Measurements from ENCODE around the gene SPINT2. TPM values are rescaled to one million over a fixed set of nuclear protein-coding genes. Genes with fewer than 3 reads are reported as not detected.

The SPINT2 gene
- total and polyA plus RNA-seq, 4 donors: 7.0 to 43.0 (median 10.7) TPM

DNA sequence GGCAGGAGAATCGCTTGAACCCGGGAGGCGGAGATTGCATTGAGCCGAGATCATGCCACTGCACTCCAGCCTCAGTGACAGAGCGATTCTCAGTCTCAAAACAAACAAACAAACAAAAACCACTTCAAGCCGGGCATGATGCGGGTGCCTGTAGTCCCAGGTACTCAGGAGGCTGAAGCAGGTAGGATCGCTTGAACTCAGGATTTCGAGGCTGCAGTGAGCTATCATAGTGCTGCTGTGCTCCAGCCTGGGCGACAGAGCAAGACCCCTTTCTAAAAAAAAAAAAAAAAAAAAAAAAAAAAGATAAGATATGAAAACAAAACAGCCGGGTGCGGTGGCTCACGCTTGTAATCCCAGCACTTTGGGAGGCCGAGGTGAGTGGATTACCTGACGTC is 21.1 kb upstream of the SPINT2 start:
- Histone ChIP-seq H3K4me3 (ENCODE audit: low read depth in 1 of 3, low read length in 3 of 3) (no peak overlapping the region), H3K4me1 (ENCODE audit: control insufficient read depth in 4 of 4, insufficient read depth in 4 of 4, low read length in 3 of 4) (peaks cover 0 to 6% (median 0%) of the 10 kb centered on the region in 4 donors), H3K27ac (ENCODE audit: low read depth in 1 of 2, low read length in 2 of 2) (no peak overlapping the region), H3K27me3 (ENCODE audit: control insufficient read depth in 4 of 4, insufficient read depth in 4 of 4, low read length in 3 of 4) (no peaks in the 10 kb centered on the region), H3K36me3 (ENCODE audit: control insufficient read depth in 4 of 4, insufficient read depth in 3 of 4, low read depth in 1 of 4, low read length in 3 of 4) (no peaks in the 10 kb centered on the region), H3K9ac (ENCODE audit: low read depth in 1 of 2, low read length in 2 of 2) (no peak overlapping the region), H3K9me3 (ENCODE audit: control insufficient read depth in 4 of 4, low read length in 3 of 4) (no peaks in the 10 kb centered on the region)
- DNase-seq (ENCODE audit: low spot score): no peak
- WGBS: 53% methylated on average over 15 of the region's 15 CpGs
- TF ChIP-seq, protein P1, sequence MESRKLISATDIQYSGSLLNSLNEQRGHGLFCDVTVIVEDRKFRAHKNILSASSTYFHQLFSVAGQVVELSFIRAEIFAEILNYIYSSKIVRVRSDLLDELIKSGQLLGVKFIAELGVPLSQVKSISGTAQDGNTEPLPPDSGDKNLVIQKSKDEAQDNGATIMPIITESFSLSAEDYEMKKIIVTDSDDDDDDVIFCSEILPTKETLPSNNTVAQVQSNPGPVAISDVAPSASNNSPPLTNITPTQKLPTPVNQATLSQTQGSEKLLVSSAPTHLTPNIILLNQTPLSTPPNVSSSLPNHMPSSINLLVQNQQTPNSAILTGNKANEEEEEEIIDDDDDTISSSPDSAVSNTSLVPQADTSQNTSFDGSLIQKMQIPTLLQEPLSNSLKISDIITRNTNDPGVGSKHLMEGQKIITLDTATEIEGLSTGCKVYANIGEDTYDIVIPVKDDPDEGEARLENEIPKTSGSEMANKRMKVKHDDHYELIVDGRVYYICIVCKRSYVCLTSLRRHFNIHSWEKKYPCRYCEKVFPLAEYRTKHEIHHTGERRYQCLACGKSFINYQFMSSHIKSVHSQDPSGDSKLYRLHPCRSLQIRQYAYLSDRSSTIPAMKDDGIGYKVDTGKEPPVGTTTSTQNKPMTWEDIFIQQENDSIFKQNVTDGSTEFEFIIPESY (IDR thresholded peaks at IDR 0.05): no peak
- TF ChIP-seq RXRA (IDR thresholded peaks at IDR 0.05) (no peak), JUND (IDR thresholded peaks at IDR 0.05) (no peak), FOXA1 (IDR thresholded peaks at IDR 0.05) (no peak), NR2F2 (IDR thresholded peaks at IDR 0.05) (no peak), YY1 (IDR thresholded peaks at IDR 0.05) (no peak), HNF4A (conservative IDR thresholded peaks at IDR 0.05) (no peak), EGR1 (IDR thresholded peaks at IDR 0.05; ENCODE audit: low read depth in 2 of 2) (no peak), TAF1 (conservative IDR thresholded peaks at IDR 0.05) (no peak), RAD21 (IDR thresholded peaks at IDR 0.05) (no peak), GABPA (IDR thresholded peaks at IDR 0.05 in 1 of 2, conservative IDR thresholded peaks at IDR 0.05 in 1 of 2) (no peak), FOXA2 (IDR thresholded peaks at IDR 0.05) (no peak)
- TF ChIP-seq, protein P2, sequence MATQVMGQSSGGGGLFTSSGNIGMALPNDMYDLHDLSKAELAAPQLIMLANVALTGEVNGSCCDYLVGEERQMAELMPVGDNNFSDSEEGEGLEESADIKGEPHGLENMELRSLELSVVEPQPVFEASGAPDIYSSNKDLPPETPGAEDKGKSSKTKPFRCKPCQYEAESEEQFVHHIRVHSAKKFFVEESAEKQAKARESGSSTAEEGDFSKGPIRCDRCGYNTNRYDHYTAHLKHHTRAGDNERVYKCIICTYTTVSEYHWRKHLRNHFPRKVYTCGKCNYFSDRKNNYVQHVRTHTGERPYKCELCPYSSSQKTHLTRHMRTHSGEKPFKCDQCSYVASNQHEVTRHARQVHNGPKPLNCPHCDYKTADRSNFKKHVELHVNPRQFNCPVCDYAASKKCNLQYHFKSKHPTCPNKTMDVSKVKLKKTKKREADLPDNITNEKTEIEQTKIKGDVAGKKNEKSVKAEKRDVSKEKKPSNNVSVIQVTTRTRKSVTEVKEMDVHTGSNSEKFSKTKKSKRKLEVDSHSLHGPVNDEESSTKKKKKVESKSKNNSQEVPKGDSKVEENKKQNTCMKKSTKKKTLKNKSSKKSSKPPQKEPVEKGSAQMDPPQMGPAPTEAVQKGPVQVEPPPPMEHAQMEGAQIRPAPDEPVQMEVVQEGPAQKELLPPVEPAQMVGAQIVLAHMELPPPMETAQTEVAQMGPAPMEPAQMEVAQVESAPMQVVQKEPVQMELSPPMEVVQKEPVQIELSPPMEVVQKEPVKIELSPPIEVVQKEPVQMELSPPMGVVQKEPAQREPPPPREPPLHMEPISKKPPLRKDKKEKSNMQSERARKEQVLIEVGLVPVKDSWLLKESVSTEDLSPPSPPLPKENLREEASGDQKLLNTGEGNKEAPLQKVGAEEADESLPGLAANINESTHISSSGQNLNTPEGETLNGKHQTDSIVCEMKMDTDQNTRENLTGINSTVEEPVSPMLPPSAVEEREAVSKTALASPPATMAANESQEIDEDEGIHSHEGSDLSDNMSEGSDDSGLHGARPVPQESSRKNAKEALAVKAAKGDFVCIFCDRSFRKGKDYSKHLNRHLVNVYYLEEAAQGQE (IDR thresholded peaks at IDR 0.05): no peak
- TF ChIP-seq, protein P3, sequence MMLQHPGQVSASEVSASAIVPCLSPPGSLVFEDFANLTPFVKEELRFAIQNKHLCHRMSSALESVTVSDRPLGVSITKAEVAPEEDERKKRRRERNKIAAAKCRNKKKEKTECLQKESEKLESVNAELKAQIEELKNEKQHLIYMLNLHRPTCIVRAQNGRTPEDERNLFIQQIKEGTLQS (IDR thresholded peaks at IDR 0.05): no peak

DNA sequence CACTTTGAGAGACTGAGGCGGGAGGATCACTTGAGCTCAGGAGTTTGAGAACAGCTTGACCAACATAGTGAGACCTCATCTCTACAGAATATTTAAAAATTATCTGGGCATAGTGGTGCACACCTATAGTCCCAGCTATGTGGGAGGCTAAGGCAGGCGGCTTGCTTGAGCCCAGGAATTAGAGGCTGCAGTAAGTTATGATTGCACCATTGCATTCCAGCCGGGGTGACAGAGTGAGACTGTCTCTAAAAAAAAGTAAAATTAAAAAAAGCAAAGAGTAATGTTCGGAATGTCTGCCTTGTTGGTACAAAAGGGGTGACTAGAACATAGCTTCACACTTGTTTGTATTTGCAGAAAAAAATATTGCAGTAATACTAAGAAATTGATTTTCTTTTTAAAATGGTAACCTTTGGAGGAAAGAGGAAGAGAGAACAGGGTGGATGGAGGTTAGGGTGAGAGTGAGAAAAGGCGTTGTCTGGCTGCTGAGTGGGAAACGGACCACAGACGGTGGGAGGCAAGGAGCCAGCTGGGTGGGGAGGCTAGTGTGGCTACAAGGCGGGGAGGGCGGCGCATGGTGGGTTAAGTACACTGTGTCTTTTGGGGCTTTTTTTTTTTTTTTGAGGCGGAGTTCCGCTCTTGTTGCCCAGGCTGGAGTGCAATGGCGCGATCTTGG is 18.4 kb upstream of the SPINT2 start:
- Histone ChIP-seq H3K4me1 (ENCODE audit: control insufficient read depth in 4 of 4, insufficient read depth in 4 of 4, low read length in 3 of 4) (peaks cover 2 to 15% (median 8%) of the 10 kb centered on the region in 4 donors), H3K27ac (ENCODE audit: low read depth in 1 of 2, low read length in 2 of 2) (no peak overlapping the region), H3K36me3 (ENCODE audit: control insufficient read depth in 4 of 4, insufficient read depth in 3 of 4, low read depth in 1 of 4, low read length in 3 of 4) (no peaks in the 10 kb centered on the region), H3K9ac (ENCODE audit: low read depth in 1 of 2, low read length in 2 of 2) (no peak overlapping the region), H3K9me3 (ENCODE audit: control insufficient read depth in 4 of 4, low read length in 3 of 4) (no peaks in the 10 kb centered on the region), H3K27me3 (ENCODE audit: control insufficient read depth in 4 of 4, insufficient read depth in 4 of 4, low read length in 3 of 4) (no peaks in the 10 kb centered on the region), H3K4me3 (ENCODE audit: low read depth in 1 of 3, low read length in 3 of 3) (no peak overlapping the region)
- no peak for TF ChIP-seq FOXA2 (IDR thresholded peaks at IDR 0.05)
- TF ChIP-seq GABPA (IDR thresholded peaks at IDR 0.05 in 1 of 2, conservative IDR thresholded peaks at IDR 0.05 in 1 of 2): no peak
- TF ChIP-seq, protein P4, sequence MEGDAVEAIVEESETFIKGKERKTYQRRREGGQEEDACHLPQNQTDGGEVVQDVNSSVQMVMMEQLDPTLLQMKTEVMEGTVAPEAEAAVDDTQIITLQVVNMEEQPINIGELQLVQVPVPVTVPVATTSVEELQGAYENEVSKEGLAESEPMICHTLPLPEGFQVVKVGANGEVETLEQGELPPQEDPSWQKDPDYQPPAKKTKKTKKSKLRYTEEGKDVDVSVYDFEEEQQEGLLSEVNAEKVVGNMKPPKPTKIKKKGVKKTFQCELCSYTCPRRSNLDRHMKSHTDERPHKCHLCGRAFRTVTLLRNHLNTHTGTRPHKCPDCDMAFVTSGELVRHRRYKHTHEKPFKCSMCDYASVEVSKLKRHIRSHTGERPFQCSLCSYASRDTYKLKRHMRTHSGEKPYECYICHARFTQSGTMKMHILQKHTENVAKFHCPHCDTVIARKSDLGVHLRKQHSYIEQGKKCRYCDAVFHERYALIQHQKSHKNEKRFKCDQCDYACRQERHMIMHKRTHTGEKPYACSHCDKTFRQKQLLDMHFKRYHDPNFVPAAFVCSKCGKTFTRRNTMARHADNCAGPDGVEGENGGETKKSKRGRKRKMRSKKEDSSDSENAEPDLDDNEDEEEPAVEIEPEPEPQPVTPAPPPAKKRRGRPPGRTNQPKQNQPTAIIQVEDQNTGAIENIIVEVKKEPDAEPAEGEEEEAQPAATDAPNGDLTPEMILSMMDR (IDR thresholded peaks at IDR 0.05; ENCODE audit: low read depth, low read length, missing input control): no peak
- no peak for TF ChIP-seq SP1 (IDR thresholded peaks at IDR 0.05)
- TF ChIP-seq HNF4G (IDR thresholded peaks at IDR 0.05): no peak
- no peak for TF ChIP-seq JUND (IDR thresholded peaks at IDR 0.05)
- no peak for DNase-seq (ENCODE audit: low spot score)
- 83% methylated on average over 14 of the region's 14 CpGs for WGBS
